H1 (cell line): Measurements from ENCODE around the gene ZDHHC17. TPM values are rescaled to one million over a fixed set of nuclear protein-coding genes. Genes with fewer than 3 reads are reported as not detected.

ENCODE experiments used
- BRCA1 ChIP-seq: IDR thresholded peaks from 2 replicates; pipeline ENCODE4 v1.6.1; 2012; ENCODE audit warnings: low read depth, low read length, improper control_type of control experiment
- CEBPB ChIP-seq: IDR thresholded peaks from 2 replicates; pipeline ENCODE4 v1.6.1; 2012; ENCODE audit warnings: low read depth, low read length
- RXRA ChIP-seq: IDR thresholded peaks from 2 replicates; pipeline ENCODE4 v1.6.1; 2011; ENCODE audit warnings: low read depth, mild to moderate bottlenecking, low read length, moderate library complexity; ENCODE audit not compliant: insufficient read depth
- SIRT6 ChIP-seq: IDR thresholded peaks from one replicate; pipeline ENCODE4 v1.7.1; 2012; ENCODE audit warnings: low read length, inconsistent platforms
- SP1 ChIP-seq: IDR thresholded peaks from 2 replicates; pipeline ENCODE4 v1.6.1; 2011; ENCODE audit warnings: low read depth, low read length
- SP4 ChIP-seq: IDR thresholded peaks from 2 replicates; pipeline ENCODE4 v1.6.1; 2012; ENCODE audit warnings: low read length, inconsistent platforms
- polyA plus RNA-seq, 7 experiments: library from polyadenylated mRNA; depleted of rRNA in 3 of 7; stranded (reverse) in 5 of 7; unstranded in 2 of 7; fragments of >200 nt in 5 of 7; fragments of 200-250 nt in 2 of 7; gene quantifications; 1 replicate in 5 of 7; 2 replicates in 1 of 7; 4 replicates in 1 of 7; pipeline versions ENCODE4 v1.2.1 to v1.2.3, GENCODE V29; 2011 to 2013; ENCODE audit warnings: missing spikeins in 2 of 7, mixed read lengths in 2 of 7
- total RNA-seq: library from RNA; stranded (reverse); fragmentation: NEBNext Ultra II Directional; extraction: Animal tissue kit (Norgen Biotek cat#: 25700); gene quantifications from 2 replicates; pipeline ENCODE4 v1.2.1, GENCODE V29; 2021

Gene ZDHHC17
- total and polyA plus RNA-seq, 2 of the 8 experiments (the other 6 are each of a cell fraction or from before 2014, with no cell fraction given) = 27.6 to 28.9 TPM

- TF ChIP-seq RXRA (no peak), SIRT6 (no peak), SP4 (no peak), BRCA1 (no peak), CEBPB (no peak), SP1 (no peak)
Observed at GRCh38 chr12:76866726-76867125, 102.8 kb downstream of the ZDHHC17 start (continued).
